Measurements from ENCODE around the gene IGFBP4.
A peak's percentile ranks its signal among the peaks of the same experiment; 100 is the strongest.

The IGFBP4 gene

GRCh38 chr17:40432864-40433528 is 10.3 kb upstream of the IGFBP4 start:
- no peak for DNase-seq

GRCh38 chr17:40433551-40434415 is 9.5 kb upstream of the IGFBP4 start:
- no peak for DNase-seq

DNA sequence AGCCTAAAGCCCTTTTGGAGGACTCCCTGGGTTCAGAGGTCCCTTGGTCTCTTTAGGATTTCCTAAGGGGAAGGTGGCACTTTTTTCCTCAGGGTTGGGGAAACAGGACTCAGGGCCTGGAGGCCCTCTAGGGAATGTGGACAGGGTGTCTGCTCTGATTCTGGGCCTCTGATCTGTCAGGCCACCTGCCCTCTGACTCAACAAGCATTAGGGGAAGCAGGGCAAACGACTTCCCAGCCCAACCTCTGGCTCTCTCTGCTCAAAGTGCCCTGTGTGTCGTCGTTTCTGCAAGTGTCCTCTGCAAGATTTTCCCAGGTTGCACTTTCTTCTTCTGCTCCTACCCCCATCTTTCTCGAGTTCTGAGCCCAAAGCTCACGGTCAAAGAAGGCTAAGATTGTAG is 6.6 kb upstream of the IGFBP4 start:
- DNase-seq: no peak

DNA sequence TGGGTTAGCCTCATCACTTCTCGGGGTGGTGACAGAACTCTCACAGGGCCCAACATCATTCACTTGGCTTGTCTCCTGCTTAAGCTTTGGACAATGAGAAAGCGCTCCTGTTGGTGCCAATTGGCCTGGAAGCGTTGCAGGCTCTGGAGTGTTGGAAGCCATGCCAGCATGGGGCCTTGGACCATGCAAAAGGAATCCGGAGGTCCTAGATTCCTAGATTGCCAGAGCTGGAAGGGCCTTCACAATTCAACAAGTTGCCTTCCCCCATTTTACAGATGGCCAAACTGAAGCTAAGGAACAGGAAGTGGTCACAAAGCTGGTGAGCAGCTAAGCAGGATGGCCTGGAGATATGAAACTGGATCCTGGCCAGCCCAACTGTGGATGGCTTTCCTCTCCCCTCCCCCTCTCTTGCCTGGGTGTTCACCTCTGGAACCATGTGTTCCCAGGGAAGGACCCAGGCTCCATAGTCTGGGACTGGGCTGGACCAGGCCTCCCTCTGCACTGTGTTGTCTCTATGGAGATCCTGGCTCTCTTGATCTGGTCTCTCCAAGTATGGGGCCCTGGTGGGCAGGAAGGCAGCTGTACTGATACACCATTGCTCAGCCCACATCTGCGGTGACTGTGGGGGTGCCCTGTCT is 6.0 kb upstream of the IGFBP4 start:
- no peak for DNase-seq

GRCh38 chr17:40440166-40440565 is 3.1 kb upstream of the IGFBP4 start:
- DNase-seq: no peak

- DNase-seq: no peak
Observed at GRCh38 chr17:40442392-40443195, 656 bp upstream of the IGFBP4 start.

GRCh38 chr17:40443988-40444899 is 994 bp downstream of the IGFBP4 start:
- DNase-seq: no peak

GRCh38 chr17:40445751-40446468 is 2.7 kb downstream of the IGFBP4 start:
- DNase-seq: peak in 1 of 2 experiments; percentile 26

DNA sequence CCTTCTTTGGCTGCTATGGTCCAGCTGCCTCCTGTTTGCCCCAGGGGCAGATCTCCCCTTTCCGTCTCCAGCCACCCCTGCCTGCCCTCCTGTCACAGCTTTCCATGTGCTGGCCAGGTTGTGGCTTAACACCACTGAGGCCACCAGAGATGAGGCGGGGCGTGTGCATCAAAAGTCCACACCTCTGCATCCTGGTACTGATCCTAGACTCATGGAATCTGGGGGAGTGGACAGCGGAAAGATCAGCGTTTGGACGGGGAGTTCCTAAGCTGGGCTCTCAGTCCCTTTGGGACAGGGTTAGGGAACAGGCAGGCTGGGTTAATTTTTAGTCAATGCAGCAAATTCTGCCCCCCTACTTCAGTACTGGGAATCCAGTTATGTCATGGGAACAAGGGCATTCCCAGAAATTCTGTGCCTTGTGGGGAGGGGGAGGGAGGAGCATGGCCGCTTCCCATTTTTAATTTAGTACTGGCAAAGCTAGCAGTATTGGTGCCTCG is 3.9 kb downstream of the IGFBP4 start:
- DNase-seq: no peak

GRCh38 chr17:40447806-40448205 is 4.6 kb downstream of the IGFBP4 start:
- no peak for DNase-seq

GRCh38 chr17:40448213-40448638 is 5.0 kb downstream of the IGFBP4 start:
- no peak for DNase-seq

DNA sequence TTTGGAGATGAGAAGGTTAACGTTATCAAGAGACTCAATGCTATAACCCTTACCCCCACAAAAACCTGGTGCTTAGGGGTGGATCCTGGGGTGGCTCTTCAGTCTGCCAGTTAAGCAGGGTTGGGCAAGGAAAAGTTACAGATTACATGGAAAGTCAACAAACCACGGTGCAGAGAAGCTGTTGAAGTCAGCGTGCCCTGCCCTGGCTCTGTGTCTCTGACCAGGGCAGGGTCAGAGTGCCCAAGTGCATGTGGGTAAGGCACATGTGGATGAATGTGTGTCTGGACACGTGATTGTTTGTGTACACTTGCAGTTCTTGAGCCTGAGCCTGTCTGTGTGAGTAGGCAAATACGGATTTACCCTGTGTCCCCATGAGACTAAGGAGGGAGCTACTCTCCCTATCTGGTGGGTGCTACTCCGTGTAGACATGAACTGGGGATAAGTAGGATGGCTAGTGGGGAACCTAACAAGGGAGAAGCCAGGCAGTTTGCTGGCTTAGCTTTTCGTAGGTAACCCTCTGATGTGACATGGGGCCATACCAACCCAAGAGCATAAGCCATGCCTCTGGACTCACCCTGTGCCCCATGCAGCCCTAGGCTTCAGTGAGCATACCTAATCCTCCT is 5.5 kb downstream of the IGFBP4 start:
- DNase-seq: no peak

GRCh38 chr17:40450175-40450574 is 6.9 kb downstream of the IGFBP4 start:
- DNase-seq: peak in 1 of 2 experiments; percentile 39

DNA sequence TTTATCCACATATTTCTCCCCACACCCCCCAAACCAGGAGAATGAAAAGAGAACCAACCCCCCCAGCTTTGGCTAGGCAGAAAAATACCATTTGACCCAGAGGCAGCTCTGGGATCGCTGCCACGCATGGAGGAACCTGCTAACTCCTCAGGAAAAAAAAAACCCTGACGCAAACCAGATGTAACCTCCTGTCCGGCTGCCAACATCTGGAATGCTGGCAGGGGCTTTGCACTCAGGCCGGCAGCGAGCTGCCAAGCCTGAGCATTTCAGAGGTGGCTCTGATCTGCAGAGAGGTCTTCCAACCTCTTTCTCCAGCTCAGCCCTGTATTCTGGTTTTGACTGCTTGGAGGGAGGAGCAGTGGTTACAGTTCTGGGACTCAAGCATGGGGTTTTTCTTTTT is 8.2 kb downstream of the IGFBP4 start:
- DNase-seq: no peak

GRCh38 chr17:40452216-40452787 is 9.1 kb downstream of the IGFBP4 start:
- no peak for DNase-seq

GRCh38 chr17:40452921-40453378 is 9.7 kb downstream of the IGFBP4 start:
- DNase-seq: no peak

GRCh38 chr17:40453881-40454612 is 10.8 kb downstream of the IGFBP4 start:
- no peak for DNase-seq

DNA sequence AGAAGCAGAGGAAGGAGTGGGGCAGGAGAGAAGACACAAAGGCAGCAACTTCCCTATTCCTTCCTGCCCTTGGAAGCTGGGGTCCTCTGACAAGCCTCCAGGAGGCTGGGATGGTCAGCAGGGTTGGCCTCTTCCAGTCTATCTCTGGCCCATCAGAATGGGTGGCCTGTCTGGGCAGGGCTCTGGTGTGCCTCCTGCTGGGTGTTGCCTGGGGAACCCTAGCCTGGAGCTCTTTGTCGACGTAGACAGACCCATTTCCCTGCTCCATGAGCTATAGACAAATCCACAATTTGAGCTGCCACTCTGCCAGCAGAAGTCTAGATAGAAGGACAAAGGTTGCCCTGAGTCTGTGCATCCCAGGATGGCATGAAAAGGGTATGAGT is 11.4 kb downstream of the IGFBP4 start:
- no peak for DNase-seq

- no peak for DNase-seq
Observed at GRCh38 chr17:40456396-40456951, 13.2 kb downstream of the IGFBP4 start.

Measured in SW 1271 (cell line).